ENCODE results near the gene LHX3.

DNA sequence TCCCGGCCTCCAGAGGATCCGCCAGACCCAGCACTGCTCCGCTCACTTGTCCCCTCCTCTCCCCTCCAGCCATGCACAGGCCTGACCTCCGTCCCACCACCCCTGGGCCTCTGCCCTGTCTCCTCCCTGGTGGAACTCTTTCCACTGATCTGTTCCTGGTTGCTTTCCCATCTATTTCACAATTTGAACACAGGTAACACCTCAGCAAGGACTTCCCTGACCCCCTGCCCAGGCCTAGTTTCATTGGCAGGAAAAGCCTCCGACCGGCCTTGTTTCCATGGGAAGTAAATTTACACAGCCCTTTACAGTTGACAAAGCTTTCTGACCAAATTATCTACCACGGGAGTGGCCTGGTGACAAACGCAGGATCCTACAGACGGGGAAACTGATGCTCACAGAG, 25.8 kb upstream of the LHX3 start:
- TF ChIP-seq USF1 (IDR thresholded peaks at IDR 0.05; ENCODE audit: borderline replicate concordance, extremely low read length, insufficient read depth, low read depth, low read length) (no peak), CREB1 (IDR thresholded peaks at IDR 0.05; ENCODE audit: low read depth) (no peak)

Data from GM12878 (cell line).